GM23338 (cell line): Measurements from ENCODE around the gene RCBTB2.

Experiments
- EZH2 ChIP-seq: fragments of 200-600 bp; sonication (generic); IDR thresholded peaks from one replicate; pipeline ENCODE4 v1.8.0; 2017; ENCODE audit warnings: antibody characterized with exemption, mild to moderate bottlenecking, low read depth; ENCODE audit not compliant: unreplicated experiment
- EZH2phosphoT487 ChIP-seq: fragments of 200-600 bp; sonication (generic); IDR thresholded peaks from one replicate; pipeline ENCODE4 v1.8.1; 2018; ENCODE audit warnings: antibody characterized with exemption; ENCODE audit not compliant: unreplicated experiment
- TF ChIP-seq, protein P1 (sequence below), 2 experiments: fragments of 200-600 bp in 1 of 2; sonication (generic) in 1 of 2; conservative IDR thresholded peaks; 2 replicates each; pipeline versions ENCODE4 v1.5.1 to v1.6.1; 2016 to 2017; ENCODE audit warnings: antibody characterized with exemption in 2 of 2, low read depth in 2 of 2, mild to moderate bottlenecking in 2 of 2, moderate library complexity in 1 of 2

DNA sequence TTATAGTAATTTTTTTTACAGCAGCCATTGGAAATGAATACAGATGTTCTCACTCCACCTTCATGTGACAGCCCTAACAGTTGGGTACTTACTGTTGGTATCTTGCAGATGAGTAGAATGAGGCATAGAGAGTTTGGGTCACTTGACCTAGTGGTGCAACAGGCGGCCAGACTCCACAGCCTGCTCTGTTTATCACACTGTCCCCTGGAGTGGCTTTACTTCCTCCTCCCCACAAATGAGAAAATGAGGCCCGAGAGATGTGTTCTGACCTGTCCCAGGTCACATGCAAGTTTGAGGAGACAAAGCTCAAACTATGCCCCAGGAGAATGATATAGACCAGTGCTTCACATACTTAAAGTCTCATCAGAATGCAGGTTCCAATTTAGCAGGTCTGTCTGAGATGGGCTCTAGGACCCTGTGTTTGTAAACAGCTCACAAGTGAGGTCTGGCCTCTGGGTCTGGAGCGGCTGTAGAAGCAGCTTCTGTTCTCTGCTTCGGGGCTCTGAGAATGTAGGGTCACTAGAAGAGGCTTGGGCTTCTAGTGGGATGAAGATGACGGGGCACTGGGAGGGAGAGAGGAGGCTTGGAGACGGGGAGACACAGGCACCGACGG lies 37.4 kb upstream of the RCBTB2 start:
- TF ChIP-seq, protein P1, sequence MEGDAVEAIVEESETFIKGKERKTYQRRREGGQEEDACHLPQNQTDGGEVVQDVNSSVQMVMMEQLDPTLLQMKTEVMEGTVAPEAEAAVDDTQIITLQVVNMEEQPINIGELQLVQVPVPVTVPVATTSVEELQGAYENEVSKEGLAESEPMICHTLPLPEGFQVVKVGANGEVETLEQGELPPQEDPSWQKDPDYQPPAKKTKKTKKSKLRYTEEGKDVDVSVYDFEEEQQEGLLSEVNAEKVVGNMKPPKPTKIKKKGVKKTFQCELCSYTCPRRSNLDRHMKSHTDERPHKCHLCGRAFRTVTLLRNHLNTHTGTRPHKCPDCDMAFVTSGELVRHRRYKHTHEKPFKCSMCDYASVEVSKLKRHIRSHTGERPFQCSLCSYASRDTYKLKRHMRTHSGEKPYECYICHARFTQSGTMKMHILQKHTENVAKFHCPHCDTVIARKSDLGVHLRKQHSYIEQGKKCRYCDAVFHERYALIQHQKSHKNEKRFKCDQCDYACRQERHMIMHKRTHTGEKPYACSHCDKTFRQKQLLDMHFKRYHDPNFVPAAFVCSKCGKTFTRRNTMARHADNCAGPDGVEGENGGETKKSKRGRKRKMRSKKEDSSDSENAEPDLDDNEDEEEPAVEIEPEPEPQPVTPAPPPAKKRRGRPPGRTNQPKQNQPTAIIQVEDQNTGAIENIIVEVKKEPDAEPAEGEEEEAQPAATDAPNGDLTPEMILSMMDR (conservative IDR thresholded peaks at IDR 0.05; ENCODE audit: low read depth in 2 of 2): no peak
- TF ChIP-seq EZH2phosphoT487 (no peak), EZH2 (no peak)
